Measurements from ENCODE around the gene CACNA2D3.

The CACNA2D3 gene

GRCh38 chr3:54957711-54958110 lies 835.4 kb downstream of the CACNA2D3 start:
- FAIRE-seq (no peak), DNase-seq (ENCODE audit: insufficient read length, low spot score) (no peak)
- TF ChIP-seq CTCF (IDR thresholded peaks at IDR 0.05; ENCODE audit: insufficient read depth, missing control alignments), result no peak

GRCh38 chr3:54960082-54960481 lies 837.7 kb downstream of the CACNA2D3 start:
- FAIRE-seq (no peak), DNase-seq (ENCODE audit: insufficient read length, low spot score) (no peak)
- no peak for TF ChIP-seq CTCF (IDR thresholded peaks at IDR 0.05; ENCODE audit: insufficient read depth, missing control alignments)

- no peak for FAIRE-seq
- TF ChIP-seq CTCF (IDR thresholded peaks at IDR 0.05; ENCODE audit: insufficient read depth, missing control alignments), result no peak
- DNase-seq (ENCODE audit: insufficient read length, low spot score), result no peak
Measured at GRCh38 chr3:54960701-54961100, 838.3 kb downstream of the CACNA2D3 start.

- FAIRE-seq (no peak), DNase-seq (ENCODE audit: insufficient read length, low spot score) (no peak)
- no peak for TF ChIP-seq CTCF (IDR thresholded peaks at IDR 0.05; ENCODE audit: insufficient read depth, missing control alignments)
Measured at GRCh38 chr3:54962200-54962599, 839.8 kb downstream of the CACNA2D3 start.

GRCh38 chr3:54963641-54964040 lies 841.3 kb downstream of the CACNA2D3 start:
- no peak for TF ChIP-seq CTCF (IDR thresholded peaks at IDR 0.05; ENCODE audit: insufficient read depth, missing control alignments)
- DNase-seq (ENCODE audit: insufficient read length, low spot score), result no peak
- FAIRE-seq, result no peak

GRCh38 chr3:54964081-54964480 lies 841.7 kb downstream of the CACNA2D3 start:
- no peak for FAIRE-seq
- TF ChIP-seq CTCF (IDR thresholded peaks at IDR 0.05; ENCODE audit: insufficient read depth, missing control alignments), result no peak
- no peak for DNase-seq (ENCODE audit: insufficient read length, low spot score)

GRCh38 chr3:54965746-54966145 lies 843.4 kb downstream of the CACNA2D3 start:
- FAIRE-seq (no peak), DNase-seq (ENCODE audit: insufficient read length, low spot score) (no peak)
- TF ChIP-seq CTCF (IDR thresholded peaks at IDR 0.05; ENCODE audit: insufficient read depth, missing control alignments), result no peak

Data from D721Med (cell line).